PC-3 (cell line): Measurements from ENCODE around the gene TMEM132D.

Experiments used
- CTCF ChIP-seq: fragments of 300-600 bp; sonication (generic); conservative IDR thresholded peaks from 2 replicates; pipeline ENCODE4 v1.5.1; 2017; ENCODE audit warnings: antibody characterized with exemption, low read depth, mild to moderate bottlenecking, low read length
- EZH2 ChIP-seq: fragments of 300-600 bp; sonication (generic); IDR thresholded peaks from one replicate; pipeline ENCODE4 v1.6.1; 2017; ENCODE audit warnings: antibody characterized with exemption, mild to moderate bottlenecking, low read length; ENCODE audit not compliant: unreplicated experiment
- EZH2phosphoT487 ChIP-seq: fragments of 300-600 bp; sonication (generic); IDR thresholded peaks from 2 replicates; pipeline ENCODE4 v1.6.1; 2018; ENCODE audit warnings: mild to moderate bottlenecking, antibody characterized with exemption, low read length, borderline replicate concordance

- TF ChIP-seq EZH2phosphoT487, result no peak
- TF ChIP-seq CTCF, result no peak
- TF ChIP-seq EZH2, result no peak
Measured at GRCh38 chr12:129772501-129773493, 131.0 kb downstream of the TMEM132D start.
